ENCODE results near the gene LIF.

Gene LIF

GRCh38 chr22:30273711-30274436 is 27.3 kb upstream of the LIF start:
- no peaks in the 10 kb centered on the region for H3K9me3 Mint-ChIP-seq
- DNase-seq = no peak
- H3K4me1 Mint-ChIP-seq = peaks cover 75% of the 10 kb centered on the region
- H3K4me3 Mint-ChIP-seq = no peak overlapping the region
- no peak for ATAC-seq
- no peaks in the 10 kb centered on the region for H3K27me3 Mint-ChIP-seq
- no peak overlapping the region for H3K27ac Mint-ChIP-seq

DNA sequence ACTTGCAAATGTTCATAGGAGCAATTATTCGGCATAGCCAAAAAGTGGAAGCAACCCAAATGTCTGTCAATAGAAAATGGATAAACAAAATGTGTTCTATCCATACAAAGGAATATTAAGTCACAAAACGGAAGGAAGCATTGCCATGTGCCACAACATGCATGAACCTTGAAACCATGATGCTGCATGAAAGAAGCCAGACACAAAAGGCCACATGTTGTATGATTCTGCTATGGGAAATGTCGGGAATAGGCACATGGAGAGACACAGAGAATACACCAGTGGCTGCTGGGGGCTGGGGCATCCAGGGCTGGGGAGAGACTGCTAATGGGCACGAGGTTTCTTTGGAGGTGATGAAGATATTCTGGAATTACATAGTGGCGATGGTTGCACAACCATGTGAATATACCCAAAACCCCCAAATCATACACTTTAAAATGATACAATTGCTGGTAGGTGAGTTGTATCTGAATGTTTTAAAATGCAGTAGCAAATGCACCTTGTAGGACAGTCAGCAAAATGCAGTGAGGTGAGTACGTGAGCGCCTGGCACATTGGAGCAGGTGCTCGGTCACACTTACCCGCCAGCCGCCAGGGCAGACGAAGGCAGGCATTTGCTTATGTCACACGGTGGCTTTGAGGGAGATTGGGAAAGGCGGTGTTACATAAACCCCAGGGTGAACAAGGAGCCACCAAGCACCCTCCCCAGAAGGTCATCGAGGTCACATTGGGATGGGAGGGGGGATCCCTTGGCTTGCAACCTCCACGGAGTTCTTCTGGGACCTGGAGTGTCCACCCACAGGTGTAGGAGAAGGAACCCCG is 26.4 kb upstream of the LIF start:
- Mint-ChIP-seq H3K27me3 (no peaks in the 10 kb centered on the region), H3K4me1 (peaks cover 75% of the 10 kb centered on the region), H3K27ac (no peak overlapping the region), H3K4me3 (no peak overlapping the region), H3K9me3 (no peaks in the 10 kb centered on the region)
- DNase-seq (no peak), ATAC-seq (no peak)

DNA sequence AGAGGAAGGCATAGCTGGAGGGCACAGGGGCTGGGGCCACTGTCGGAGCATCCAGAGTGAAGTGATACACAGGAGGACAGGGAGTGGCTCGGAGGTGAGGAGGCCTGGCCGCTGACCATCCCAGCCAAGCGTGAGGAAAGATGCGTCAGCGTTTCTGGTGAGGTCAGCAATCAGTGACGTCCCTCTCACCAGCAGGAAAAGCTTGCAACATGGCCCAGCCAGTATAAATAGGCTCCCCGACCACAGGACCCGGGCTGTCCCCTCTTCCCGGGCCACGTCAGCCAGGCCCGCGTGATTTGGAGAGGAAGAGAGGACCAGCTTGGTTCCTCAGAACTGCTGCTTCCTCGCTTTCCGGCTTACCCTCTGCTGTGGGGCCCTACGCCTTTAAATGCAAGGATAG is 24.3 kb upstream of the LIF start:
- H3K4me1 Mint-ChIP-seq = peaks cover 77% of the 10 kb centered on the region
- DNase-seq (no peak), ATAC-seq (no peak)
- H3K9me3 Mint-ChIP-seq = no peaks in the 10 kb centered on the region
- no peaks in the 10 kb centered on the region for H3K27me3 Mint-ChIP-seq
- H3K27ac Mint-ChIP-seq = no peak overlapping the region
- H3K4me3 Mint-ChIP-seq = no peak overlapping the region

GRCh38 chr22:30268331-30268730 is 21.8 kb upstream of the LIF start:
- peak overlapping the region; percentile 98 for H3K27ac Mint-ChIP-seq
- H3K4me3 Mint-ChIP-seq = peak overlapping the region; percentile 85 to 100
- ATAC-seq (no peak), DNase-seq (no peak)
- no peaks in the 10 kb centered on the region for H3K9me3 Mint-ChIP-seq
- peaks cover 77% of the 10 kb centered on the region for H3K4me1 Mint-ChIP-seq
- no peaks in the 10 kb centered on the region for H3K27me3 Mint-ChIP-seq

- Mint-ChIP-seq H3K4me1 (peaks cover 79% of the 10 kb centered on the region), H3K27ac (peak overlapping the region; percentile 91 to 98), H3K4me3 (peak overlapping the region; percentile 85 to 100), H3K9me3 (no peaks in the 10 kb centered on the region), H3K27me3 (no peaks in the 10 kb centered on the region)
- ATAC-seq (peak; percentile 24), DNase-seq (peak; percentile 27 to 69)
Observed at GRCh38 chr22:30267382-30268302, 21.1 kb upstream of the LIF start.

DNA sequence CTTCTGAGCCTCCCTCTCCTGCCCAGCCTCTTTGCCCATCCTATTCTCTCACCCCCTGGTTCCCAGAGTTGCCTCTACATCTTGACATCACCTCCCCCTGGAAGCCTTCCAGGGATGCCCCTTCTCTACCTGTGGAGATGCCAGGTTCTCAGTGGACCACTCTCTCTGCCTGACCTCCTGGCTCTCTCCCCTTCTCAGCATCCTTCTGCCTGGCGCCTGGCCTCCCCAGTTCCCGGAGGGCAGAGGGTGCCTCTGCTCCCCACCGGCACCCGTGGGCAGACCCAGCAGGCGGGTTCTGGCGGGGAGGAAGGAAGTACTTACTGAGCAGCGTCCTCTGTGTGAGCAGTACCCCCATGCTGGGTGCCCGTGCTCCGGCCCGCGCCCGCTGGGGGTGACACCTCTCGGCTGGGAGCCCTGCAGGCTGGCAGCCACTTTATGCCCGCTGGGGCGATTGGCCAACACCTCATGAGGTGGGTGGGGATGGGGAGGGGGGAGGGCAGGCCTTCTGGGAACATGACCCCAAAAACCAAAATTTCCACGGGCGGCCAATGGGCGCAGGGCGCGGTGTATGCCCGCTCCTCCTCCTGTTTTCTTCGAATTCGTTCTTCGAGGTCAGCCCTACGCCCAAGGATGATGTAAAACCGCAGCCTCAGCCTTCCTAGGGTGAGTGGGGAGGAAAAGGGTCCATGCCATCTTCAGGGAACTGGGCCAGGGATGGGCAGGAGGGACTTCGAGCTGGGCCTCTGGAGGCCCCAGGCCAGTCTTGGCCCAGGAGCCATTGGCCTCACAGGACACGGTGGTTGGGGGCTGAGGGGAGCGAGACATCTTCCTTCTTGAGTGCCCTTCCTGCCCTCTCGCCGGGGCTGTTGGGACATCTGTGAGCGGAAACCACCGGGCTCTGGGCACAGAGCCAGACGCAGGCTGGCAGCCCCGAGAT is 20.2 kb upstream of the LIF start, which contains the start of gene OSM:
OSM (minus strand) TSS at position 407 of the 937 bp plus-strand sequence; CDS start at position 355, 52 bp downstream.
- H3K27ac Mint-ChIP-seq = peak within 1 kb of the TSS; percentile 97 to 98

DNA sequence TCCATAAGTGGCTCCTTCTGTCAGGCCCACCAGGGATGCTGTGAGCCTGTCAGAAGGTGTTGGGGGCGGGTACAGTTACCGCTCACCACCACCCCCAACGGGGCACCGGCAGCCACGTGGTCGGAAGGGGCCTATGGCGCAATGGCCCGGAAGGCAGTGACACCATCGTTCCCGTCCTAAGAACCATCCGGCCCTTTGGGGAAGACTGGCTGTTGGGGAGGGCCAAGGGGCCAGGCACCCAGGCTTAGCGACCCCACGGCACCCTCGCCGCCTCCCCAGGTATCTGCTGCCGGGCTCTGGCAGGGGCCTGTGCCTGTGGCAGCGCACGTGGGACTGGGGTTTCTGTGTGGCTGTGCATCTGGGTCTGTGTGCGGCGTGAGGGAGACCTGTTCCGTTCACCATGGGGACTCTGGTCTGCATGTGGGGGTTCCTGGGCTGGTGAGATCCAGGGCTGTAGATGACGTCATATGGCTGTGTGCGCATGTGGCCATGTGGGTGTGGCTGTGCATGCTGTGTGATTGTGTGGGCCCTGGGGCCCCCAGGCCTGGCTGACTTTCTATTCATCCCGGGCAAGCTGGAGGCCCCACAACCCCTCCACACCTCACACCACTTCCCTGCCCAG is 19.4 kb upstream of the LIF start:
- DNase-seq = peak; percentile 86 to 93
- no peaks in the 10 kb centered on the region for H3K9me3 Mint-ChIP-seq
- ATAC-seq = peak; percentile 82
- peak overlapping the region; percentile 85 to 100 for H3K4me3 Mint-ChIP-seq
- H3K27me3 Mint-ChIP-seq = no peaks in the 10 kb centered on the region
- peak overlapping the region; percentile 97 to 98 for H3K27ac Mint-ChIP-seq
- peaks cover 86% of the 10 kb centered on the region for H3K4me1 Mint-ChIP-seq

More for the DNA sequence above, 20.2 kb upstream of the LIF start, which contains the start of gene OSM:
- Mint-ChIP-seq H3K4me1 (peaks cover 88% of the 10 kb centered on the region), H3K27me3 (no peaks in the 10 kb centered on the region), H3K9me3 (no peaks in the 10 kb centered on the region), H3K4me3 (peak within 1 kb of the TSS; percentile 85 to 100)
- peak; percentile 71 to 91 for DNase-seq
- peak; percentile 66 for ATAC-seq

- H3K27ac Mint-ChIP-seq = peak overlapping the region; percentile 97 to 98
- ATAC-seq = no peak
- peak overlapping the region; percentile 85 to 100 for H3K4me3 Mint-ChIP-seq
- DNase-seq = peak; percentile 15 to 29
- peaks cover 85% of the 10 kb centered on the region for H3K4me1 Mint-ChIP-seq
- H3K9me3 Mint-ChIP-seq = no peaks in the 10 kb centered on the region
- no peaks in the 10 kb centered on the region for H3K27me3 Mint-ChIP-seq
Observed at GRCh38 chr22:30265131-30265720, 18.7 kb upstream of the LIF start.

DNA sequence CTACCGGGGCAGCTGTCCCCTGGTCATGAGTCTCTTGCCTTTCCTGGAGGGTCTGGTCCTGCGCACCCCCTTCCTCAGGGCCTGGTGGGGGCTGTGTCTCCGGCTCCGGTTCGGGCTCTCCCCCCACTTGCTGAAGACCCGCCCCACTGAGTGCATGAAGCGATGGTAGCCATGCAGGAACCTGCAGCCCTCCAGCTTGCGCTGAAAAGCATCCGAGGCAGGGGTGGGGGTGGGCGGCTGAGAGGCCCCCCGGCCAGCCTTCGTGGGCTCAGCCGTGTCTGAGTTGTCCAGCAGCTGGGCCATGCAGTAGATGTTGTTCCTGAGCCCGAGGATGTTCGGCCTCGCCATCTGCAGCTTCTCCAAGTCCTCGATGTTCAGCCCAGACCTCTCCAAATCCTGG is 17.3 kb upstream of the LIF start:
- H3K4me1 Mint-ChIP-seq = peaks cover 76% of the 10 kb centered on the region
- ATAC-seq (no peak), DNase-seq (no peak)
- H3K27ac Mint-ChIP-seq = no peak overlapping the region
- no peaks in the 10 kb centered on the region for H3K27me3 Mint-ChIP-seq
- peak overlapping the region; percentile 85 to 100 for H3K4me3 Mint-ChIP-seq
- H3K9me3 Mint-ChIP-seq = no peaks in the 10 kb centered on the region

GRCh38 chr22:30262917-30263741 is 16.6 kb upstream of the LIF start:
- Mint-ChIP-seq H3K27ac (peak overlapping the region; percentile 78 to 94), H3K27me3 (no peaks in the 10 kb centered on the region), H3K4me1 (peaks cover 73% of the 10 kb centered on the region), H3K9me3 (no peaks in the 10 kb centered on the region), H3K4me3 (peak overlapping the region; percentile 85 to 100)
- ATAC-seq = no peak
- peak; percentile 77 to 81 for DNase-seq

GRCh38 chr22:30262112-30262511 is 15.6 kb upstream of the LIF start:
- H3K4me1 Mint-ChIP-seq = peaks cover 69% of the 10 kb centered on the region
- ATAC-seq (no peak), DNase-seq (no peak)
- H3K4me3 Mint-ChIP-seq = peak overlapping the region; percentile 55 to 85
- H3K27me3 Mint-ChIP-seq = peaks cover 3% of the 10 kb centered on the region
- H3K27ac Mint-ChIP-seq = peak overlapping the region in 1 of 2 donors; percentile 23
- no peaks in the 10 kb centered on the region for H3K9me3 Mint-ChIP-seq

DNA sequence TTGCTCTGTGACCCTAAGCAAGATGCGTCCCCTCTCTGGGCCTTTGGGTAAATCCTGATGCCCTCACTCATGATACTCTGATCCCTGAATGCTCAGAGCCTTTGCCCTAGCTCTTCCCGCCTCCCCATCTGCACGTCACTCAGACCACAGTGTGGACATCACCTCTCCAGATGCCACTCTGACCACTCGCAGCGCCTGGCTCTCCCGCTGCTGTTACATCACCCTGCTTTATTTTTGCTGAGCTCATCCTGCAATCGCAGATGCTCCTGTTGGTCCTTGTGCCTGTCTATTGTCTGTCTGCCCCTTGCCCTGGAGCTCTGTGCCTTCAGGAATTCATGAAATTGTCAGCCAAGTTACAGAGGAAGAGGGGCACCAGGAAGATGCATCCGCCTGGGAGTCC is 14.6 kb upstream of the LIF start:
- no peaks in the 10 kb centered on the region for H3K9me3 Mint-ChIP-seq
- H3K4me1 Mint-ChIP-seq = peaks cover 73% of the 10 kb centered on the region
- H3K27me3 Mint-ChIP-seq = peaks cover 8% of the 10 kb centered on the region
- no peak for ATAC-seq
- peak overlapping the region in 1 of 2 donors; percentile 9 for H3K4me3 Mint-ChIP-seq
- peak in 1 of 2 donors; percentile 14 for DNase-seq
- H3K27ac Mint-ChIP-seq = no peak overlapping the region

GRCh38 chr22:30260682-30261081 is 14.1 kb upstream of the LIF start:
- ATAC-seq (no peak), DNase-seq (no peak)
- Mint-ChIP-seq H3K4me3 (no peak overlapping the region), H3K4me1 (peaks cover 75% of the 10 kb centered on the region), H3K9me3 (no peaks in the 10 kb centered on the region), H3K27me3 (peaks cover 8% of the 10 kb centered on the region), H3K27ac (no peak overlapping the region)
